IPS DF 4.7 (cell line): ENCODE results near the gene ERP44.
"Not testable (repeated sequence)": the region's sequence is repeated elsewhere in the genome, so short reads cannot be mapped to it uniquely, and the experiment has no call there.

Experiments used
- DNase-seq: peaks from one replicate; pipeline ENCODE4 v3.0.0-alpha.2; 2013; ENCODE audit warnings: low spot score; ENCODE audit errors: extremely low read depth

Gene ERP44

GRCh38 chr9:100101608-100102007 lies 2.8 kb upstream of the ERP44 start:
- DNase-seq = no peak

DNA sequence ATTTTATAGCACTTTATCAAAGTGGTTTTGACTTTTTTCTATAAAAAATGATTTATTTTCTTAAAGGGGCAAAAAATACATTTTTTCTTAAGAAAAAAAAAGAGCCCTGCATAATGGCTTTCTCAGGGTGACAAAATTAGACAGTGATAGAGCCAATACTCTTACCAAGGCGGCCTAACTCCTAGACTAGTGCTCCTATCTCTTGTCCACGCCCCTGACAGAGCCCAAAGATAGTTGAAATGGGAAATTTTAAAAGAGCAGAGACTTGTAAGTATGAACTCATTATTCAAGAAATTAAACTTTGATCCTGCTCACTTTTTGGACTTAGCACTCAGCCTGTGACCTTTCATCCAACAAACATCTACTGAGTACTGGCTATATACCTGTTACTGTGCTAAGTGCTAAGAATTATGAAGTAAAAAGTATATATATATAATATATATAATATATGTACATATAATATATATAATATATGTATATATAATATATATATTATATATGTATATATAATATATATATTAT lies 1.4 kb upstream of the ERP44 start:
- no peak for DNase-seq

DNA sequence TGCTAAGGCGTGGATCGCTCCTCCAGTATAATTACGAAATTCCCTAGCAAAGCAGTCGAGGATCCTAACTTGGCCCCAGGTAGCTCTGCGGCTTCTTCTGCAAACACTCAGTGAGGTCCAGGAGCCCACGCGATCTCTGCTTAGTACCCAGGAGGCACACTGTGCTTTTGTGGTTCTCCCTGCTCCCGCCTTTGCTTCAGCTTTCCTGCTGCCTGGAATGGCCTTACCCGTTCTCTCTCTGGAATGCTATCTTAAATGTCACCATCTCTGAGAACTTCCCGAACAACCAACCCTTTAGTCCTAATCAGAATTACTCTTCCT lies 882 bp upstream of the ERP44 start:
- no peak for DNase-seq

DNA sequence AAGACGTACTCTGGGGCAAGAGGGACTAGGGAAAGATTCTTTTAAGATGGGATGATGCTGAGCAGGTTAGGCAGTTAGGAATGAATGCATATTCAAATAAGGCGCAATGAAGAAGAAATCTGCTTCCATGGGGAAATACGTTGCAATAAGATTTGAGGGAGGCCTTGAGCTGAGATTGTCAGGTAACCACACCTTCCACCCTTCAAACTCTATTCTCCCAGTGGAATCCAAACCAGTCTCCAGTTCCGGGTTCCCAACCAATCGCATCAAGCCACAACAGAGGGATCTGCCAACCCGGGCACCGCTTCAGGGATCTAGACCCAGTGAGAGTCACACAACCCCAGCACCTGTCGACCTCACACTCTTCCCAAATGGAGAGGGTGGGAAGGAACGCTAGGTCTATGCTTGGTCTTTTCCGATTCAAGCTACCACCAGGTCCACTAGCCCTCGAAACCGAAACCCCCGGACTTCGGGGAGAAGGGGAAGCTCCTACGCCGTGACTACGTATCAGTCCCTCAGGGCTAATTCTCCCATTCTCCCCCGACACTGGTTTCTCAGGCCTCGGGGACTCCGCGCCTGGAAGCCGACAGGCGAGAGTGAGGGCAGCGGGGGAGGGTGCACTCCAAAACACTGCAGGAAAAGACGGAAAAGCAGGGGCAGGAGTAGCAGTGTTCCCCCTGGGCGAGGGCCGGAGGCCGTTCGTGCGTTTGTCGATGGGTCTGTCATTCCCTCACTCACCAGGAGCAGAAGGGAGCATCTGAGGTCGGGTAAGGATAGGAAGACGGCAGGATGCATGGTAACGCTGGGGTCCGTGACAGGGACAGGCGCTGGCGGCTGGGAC lies 534 bp downstream of the ERP44 start:
- DNase-seq = peak; percentile 41

- no peak for DNase-seq
Observed at GRCh38 chr9:100096378-100096916, 2.4 kb downstream of the ERP44 start.

DNA sequence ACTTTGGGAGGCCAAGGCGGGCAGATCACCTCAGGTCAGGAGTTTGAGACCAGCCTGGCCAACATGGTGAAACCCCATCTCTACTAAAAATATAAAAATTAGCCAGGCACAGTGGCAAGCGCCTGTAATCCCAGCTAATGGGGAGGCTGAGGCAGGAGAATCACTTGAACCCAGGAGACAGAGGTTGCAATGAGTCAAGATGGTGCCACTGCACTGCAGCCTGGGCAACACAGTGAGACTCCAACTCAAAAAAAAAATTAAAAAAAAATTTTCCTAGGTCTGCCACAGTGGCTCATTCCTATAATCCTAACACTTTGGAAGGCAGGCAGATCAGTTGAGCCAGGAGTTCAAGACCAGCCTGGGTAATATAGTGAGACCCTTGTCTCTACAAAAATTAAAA lies 4.4 kb downstream of the ERP44 start:
- not testable (repeated sequence) for DNase-seq

DNA sequence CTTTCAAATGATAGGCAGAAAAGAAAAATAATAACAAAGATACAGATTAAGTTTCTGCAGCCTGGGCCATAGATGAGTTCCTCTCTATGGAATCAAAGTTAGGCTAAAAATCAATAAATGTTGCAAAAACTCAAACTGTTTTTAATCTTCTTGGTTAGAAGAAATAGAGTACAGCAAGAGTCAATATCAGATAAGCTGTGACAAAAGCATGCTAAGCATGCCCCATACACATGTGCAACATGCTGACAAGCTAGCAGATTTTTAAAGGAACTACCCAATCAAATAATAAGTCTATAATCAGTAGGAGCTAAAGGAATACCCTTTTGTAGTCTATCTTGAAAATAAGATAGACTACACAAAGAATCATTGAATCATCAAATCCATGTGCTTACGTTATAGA lies 6.7 kb downstream of the ERP44 start:
- DNase-seq = no peak

GRCh38 chr9:100091650-100092049 lies 7.2 kb downstream of the ERP44 start:
- no peak for DNase-seq

DNA sequence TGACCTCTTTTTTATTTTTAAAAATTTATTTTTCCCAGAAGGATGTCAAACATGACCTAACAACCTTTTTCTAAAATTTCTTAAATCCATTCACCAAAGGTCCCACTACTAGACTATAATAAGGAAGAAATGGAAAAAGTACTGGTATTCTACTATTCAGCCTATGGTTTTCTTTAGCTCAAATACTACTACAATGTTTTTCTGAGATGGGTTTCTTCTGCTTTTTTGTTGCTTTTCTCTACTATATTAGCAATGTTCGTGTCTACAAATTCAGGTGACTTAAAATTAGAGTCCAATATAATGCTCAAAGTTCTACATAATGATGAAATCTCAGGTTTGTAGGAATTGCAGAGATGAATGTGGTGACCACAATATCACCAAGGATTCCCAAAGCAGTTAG lies 7.9 kb downstream of the ERP44 start:
- no peak for DNase-seq

DNA sequence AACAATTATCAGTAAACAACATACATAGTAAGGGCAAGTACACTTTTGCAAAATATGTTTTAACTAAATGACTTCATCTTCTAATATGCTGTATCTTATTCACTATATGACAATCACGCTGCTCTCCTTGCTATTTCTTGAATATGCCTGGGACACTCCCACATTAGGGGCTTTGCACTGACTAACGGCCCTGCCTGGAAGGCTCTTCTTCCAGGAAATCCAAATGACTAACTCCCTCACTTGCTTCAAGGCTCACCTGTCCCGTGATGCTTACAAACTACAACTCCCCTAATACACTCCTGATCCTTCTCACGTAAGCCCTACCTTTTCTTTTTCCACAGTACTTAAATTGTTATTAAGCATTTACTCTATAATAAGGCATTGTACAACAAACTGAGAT lies 10.6 kb downstream of the ERP44 start:
- DNase-seq = no peak

GRCh38 chr9:100087218-100087617 lies 11.6 kb downstream of the ERP44 start:
- no peak for DNase-seq

GRCh38 chr9:100086097-100086635 lies 12.6 kb downstream of the ERP44 start:
- DNase-seq = no peak

DNA sequence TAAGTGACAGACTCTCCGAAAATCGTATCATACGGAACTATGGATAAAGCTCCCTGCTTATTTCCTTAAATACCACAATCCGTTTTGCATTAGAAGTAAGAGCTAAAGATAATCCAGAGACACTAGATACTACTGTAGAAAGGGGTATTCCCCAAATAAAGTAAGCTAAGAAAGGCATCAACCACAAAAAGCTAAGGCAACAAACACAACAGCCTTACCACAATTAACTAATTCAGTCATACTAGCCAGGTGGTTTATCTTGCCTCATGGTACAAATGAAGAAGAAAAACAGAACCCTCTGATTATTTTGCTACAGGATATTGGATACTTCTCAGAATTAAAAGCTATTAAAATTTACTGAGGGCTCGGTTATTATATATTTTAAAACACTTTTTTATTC lies 14.1 kb downstream of the ERP44 start:
- DNase-seq = no peak

GRCh38 chr9:100084128-100084453 lies 14.7 kb downstream of the ERP44 start:
- DNase-seq = no peak

- DNase-seq = no peak
Observed at GRCh38 chr9:100083448-100084127, 15.2 kb downstream of the ERP44 start.

- no peak for DNase-seq
Observed at GRCh38 chr9:100082782-100083181, 16.0 kb downstream of the ERP44 start.

DNA sequence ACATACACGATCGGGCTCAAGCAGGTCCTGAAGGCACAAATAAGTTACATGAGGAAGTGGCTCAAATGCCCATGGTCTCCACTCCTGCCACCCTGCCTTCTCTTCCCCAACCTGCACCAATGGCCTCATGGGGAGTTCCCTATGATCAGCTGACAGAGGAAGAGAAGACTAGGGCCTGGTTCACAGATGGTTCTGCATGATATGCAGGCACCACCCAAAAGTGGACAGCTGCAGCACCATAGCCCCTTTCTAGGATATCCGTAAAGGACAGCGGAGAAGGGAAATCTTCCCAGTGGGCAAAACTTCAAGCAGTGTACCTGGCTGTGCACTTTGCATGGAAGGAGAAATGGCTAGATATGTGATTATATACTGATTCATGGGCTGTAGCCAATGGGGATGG lies 22.5 kb downstream of the ERP44 start:
- not testable (repeated sequence) for DNase-seq

GRCh38 chr9:100074989-100075388 lies 23.8 kb downstream of the ERP44 start:
- DNase-seq = no peak

GRCh38 chr9:100074093-100074492 lies 24.7 kb downstream of the ERP44 start:
- no peak for DNase-seq

DNA sequence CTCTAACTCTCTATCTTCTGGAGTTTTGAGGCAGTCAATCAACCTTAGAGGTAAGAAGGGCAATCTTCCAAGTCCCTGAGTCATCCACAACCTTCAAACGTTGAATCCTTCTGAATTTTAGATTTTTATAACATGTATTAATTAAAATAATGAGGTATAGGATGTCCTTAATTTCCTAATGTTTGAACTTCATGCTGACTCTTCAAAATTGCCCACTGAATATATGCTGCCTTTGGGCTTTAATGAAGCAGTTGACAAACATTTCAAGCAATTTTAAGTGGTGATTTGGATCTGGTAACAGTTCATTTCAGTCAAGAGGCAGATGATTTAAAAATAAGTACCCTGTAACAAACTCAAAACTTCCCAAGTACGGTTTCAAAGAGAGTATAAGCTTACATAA lies 26.0 kb downstream of the ERP44 start:
- no peak for DNase-seq

GRCh38 chr9:100071271-100071670 lies 27.5 kb downstream of the ERP44 start:
- DNase-seq = no peak
